Lower lobe of right lung (tissue), 2 donors: ENCODE data around the gene RTN4. TPM values are rescaled to one million over a fixed set of nuclear protein-coding genes. Genes with fewer than 3 reads are reported as not detected.

Experiments
- ATAC-seq, 2 donors: fragments of 200-7000 bp; cut with Tn5 transposase; one replicate each; pipeline ENCODE4 v1.9.1; 2020 to 2022; ENCODE audit warnings: mild to moderate bottlenecking in 2 of 2, moderate library complexity in 2 of 2
- DNase-seq: peaks from one replicate; pipeline ENCODE4 v3.0.0-alpha.2; 2020
- H3K27ac ChIP-seq: fragments of 200-600 bp; one replicate; pipeline ENCODE4 v1.8.0; 2022
- H3K27me3 ChIP-seq: fragments of 200-600 bp; one replicate; pipeline ENCODE4 v1.8.0; 2022; ENCODE audit warnings: low read depth
- H3K36me3 ChIP-seq: fragments of 200-600 bp; one replicate; pipeline ENCODE4 v1.8.0; 2022; ENCODE audit warnings: mild to moderate bottlenecking
- H3K4me1 ChIP-seq: fragments of 200-600 bp; one replicate; pipeline ENCODE4 v1.8.0; 2022
- H3K4me3 ChIP-seq: fragments of 200-600 bp; one replicate; pipeline ENCODE4 v1.8.0; 2022; ENCODE audit warnings: mild to moderate bottlenecking
- H3K9me3 ChIP-seq: fragments of 200-600 bp; one replicate; pipeline ENCODE4 v1.8.0; 2022
- CTCF ChIP-seq: fragments of 200-600 bp; IDR thresholded peaks from one replicate; pipeline ENCODE4 v1.8.0; 2022; ENCODE audit warnings: antibody characterized with exemption, mild to moderate bottlenecking
- intact Hi-C: fragments of 100-400 bp; cut with DNase I; formaldehyde crosslinking; loops from one replicate; pipeline ENCODE4 v1.11.0; 2022
- total RNA-seq: library from RNA; stranded (reverse); fragmentation: NEBNext Ultra II Directional; extraction: Animal tissue kit (Norgen Biotek cat#: 25700); gene quantifications from one replicate; pipeline ENCODE4 v1.2.1, GENCODE V29; 2021
- donor health status: DM: no; HTN: yes; CAD: no; lungs with severe emphysema.

Gene RTN4
- total RNA-seq, 1 donor from 2014 or later: 317 TPM

GRCh38 chr2:55038428-55038827 lies 11.8 kb downstream of the RTN4 start:
- TF ChIP-seq CTCF: no peak
- Histone ChIP-seq H3K9me3 (no peaks in the 10 kb centered on the region), H3K27me3 (no peaks in the 10 kb centered on the region), H3K4me3 (no peak overlapping the region), H3K27ac (no peak overlapping the region), H3K4me1 (peaks cover 42% of the 10 kb centered on the region), H3K36me3 (no peaks in the 10 kb centered on the region)
- intact Hi-C loops: no loop called here
- no peak for ATAC-seq
- no peak for DNase-seq

- Histone ChIP-seq H3K27me3 (no peaks in the 10 kb centered on the region), H3K27ac (no peak overlapping the region), H3K9me3 (no peaks in the 10 kb centered on the region), H3K4me3 (no peak overlapping the region), H3K4me1 (peaks cover 43% of the 10 kb centered on the region), H3K36me3 (no peaks in the 10 kb centered on the region)
- intact Hi-C loops: no loop called here
- DNase-seq: no peak
- no peak for TF ChIP-seq CTCF
- no peak for ATAC-seq
Measured at GRCh38 chr2:55035716-55036115, 14.5 kb downstream of the RTN4 start.

DNA sequence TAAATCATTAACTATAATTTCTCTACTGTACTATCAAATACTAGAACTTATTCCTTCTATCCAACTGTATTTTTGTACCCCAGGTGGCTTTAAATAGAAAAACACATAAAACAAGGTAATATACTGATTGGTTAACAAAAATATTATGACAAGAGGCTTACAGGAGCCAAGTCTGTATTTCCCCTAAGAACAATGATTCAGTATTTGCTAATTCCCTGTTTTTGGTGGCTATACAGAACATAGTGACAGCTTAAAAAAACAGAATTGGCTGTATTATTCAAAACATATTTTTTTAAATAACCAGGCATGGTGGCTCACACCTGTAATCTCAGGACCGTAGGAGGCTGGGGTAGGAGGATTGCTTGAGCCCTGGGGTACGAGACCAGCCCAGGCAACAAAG lies 16.3 kb downstream of the RTN4 start:
- intact Hi-C loops: no loop called here
- Histone ChIP-seq H3K9me3 (no peaks in the 10 kb centered on the region), H3K4me3 (no peak overlapping the region), H3K4me1 (peaks cover 54% of the 10 kb centered on the region), H3K27me3 (no peaks in the 10 kb centered on the region), H3K36me3 (no peaks in the 10 kb centered on the region), H3K27ac (no peak overlapping the region)
- DNase-seq: no peak
- no peak for TF ChIP-seq CTCF
- no peak for ATAC-seq

DNA sequence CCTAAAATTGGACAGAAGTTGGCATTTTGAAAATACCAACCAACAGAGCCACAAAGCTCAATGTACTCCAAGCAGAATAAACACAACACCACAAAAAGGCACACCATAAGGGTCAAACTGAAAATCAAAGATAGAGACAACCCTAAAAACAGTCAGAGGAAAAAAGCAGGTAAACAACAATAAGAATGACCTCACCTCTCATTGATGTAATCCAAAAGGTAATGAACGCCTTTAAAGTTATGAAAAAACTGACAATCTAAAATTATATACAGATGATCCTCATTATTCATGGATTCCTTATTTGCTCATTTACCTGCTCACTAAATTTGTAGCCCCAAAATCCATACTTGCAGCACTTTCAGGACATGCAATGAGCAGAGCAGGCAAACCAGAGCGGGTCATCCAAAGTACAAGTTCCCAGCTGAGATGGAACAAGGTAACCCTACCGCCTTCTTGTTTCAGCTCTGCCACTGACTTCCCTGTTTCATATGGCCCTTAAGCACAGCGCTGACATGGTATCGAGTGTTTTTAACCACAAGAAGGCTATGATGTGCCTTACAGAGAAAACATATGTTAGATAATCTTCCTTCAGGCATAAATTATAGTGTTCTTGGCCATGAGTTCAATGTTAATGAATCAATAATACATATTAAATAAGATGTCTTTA lies 17.0 kb downstream of the RTN4 start:
- H3K4me3 ChIP-seq: no peak overlapping the region
- peaks cover 58% of the 10 kb centered on the region for H3K4me1 ChIP-seq
- no peak for TF ChIP-seq CTCF
- ATAC-seq: peak; percentile 62 to 64
- H3K9me3 ChIP-seq: no peaks in the 10 kb centered on the region
- no peaks in the 10 kb centered on the region for H3K27me3 ChIP-seq
- no peaks in the 10 kb centered on the region for H3K36me3 ChIP-seq
- DNase-seq: no peak
- intact Hi-C loops: no loop called here
- no peak overlapping the region for H3K27ac ChIP-seq

- TF ChIP-seq CTCF: no peak
- DNase-seq (no peak), ATAC-seq (no peak)
- Histone ChIP-seq H3K27me3 (no peaks in the 10 kb centered on the region), H3K36me3 (no peaks in the 10 kb centered on the region), H3K4me1 (peaks cover 66% of the 10 kb centered on the region), H3K9me3 (no peaks in the 10 kb centered on the region), H3K4me3 (no peak overlapping the region), H3K27ac (no peak overlapping the region)
- intact Hi-C loops: no loop called here
Measured at GRCh38 chr2:55031505-55031904, 18.7 kb downstream of the RTN4 start.
